H1 (cell line): Measurements from ENCODE around the gene ITGA5. TPM values are rescaled to one million over a fixed set of nuclear protein-coding genes. Genes with fewer than 3 reads are reported as not detected.

Experiments used
- BACH1 ChIP-seq: IDR thresholded peaks from 2 replicates; pipeline ENCODE4 v1.6.1; 2012; ENCODE audit warnings: low read length, improper control_type of control experiment
- CBX5 ChIP-seq: fragments of 300-800, 300-1000 bp; sonication (generic); IDR thresholded peaks from 2 replicates; pipeline ENCODE4 v1.7.1; 2016; ENCODE audit warnings: antibody characterized with exemption, low read length, low read depth
- CEBPB ChIP-seq: IDR thresholded peaks from 2 replicates; pipeline ENCODE4 v1.6.1; 2012; ENCODE audit warnings: low read depth, low read length
- CTBP2 ChIP-seq: IDR thresholded peaks from 2 replicates; pipeline ENCODE4 v1.7.0; 2011; ENCODE audit warnings: borderline replicate concordance, mild to moderate bottlenecking, moderate library complexity, mixed read lengths, low read length; ENCODE audit not compliant: insufficient read depth, insufficient read length
- POLR2A ChIP-seq, 2 experiments: IDR thresholded peaks; 1 replicate in 1 of 2; 2 replicates in 1 of 2; pipeline ENCODE4 v1.6.1; 2011; ENCODE audit warnings: low read depth in 2 of 2, low read length in 2 of 2, mild to moderate bottlenecking in 2 of 2; ENCODE audit errors: control extremely low read depth in 1 of 2
- RBBP5 ChIP-seq: IDR thresholded peaks from 2 replicates; pipeline ENCODE4 v1.7.1; 2012; ENCODE audit warnings: low read depth, mild to moderate bottlenecking, inconsistent platforms, low read length, moderate library complexity, borderline replicate concordance
- RXRA ChIP-seq: IDR thresholded peaks from 2 replicates; pipeline ENCODE4 v1.6.1; 2011; ENCODE audit warnings: low read depth, mild to moderate bottlenecking, low read length, moderate library complexity; ENCODE audit not compliant: insufficient read depth
- polyA plus RNA-seq, 7 experiments: library from polyadenylated mRNA; depleted of rRNA in 3 of 7; stranded (reverse) in 5 of 7; unstranded in 2 of 7; fragments of >200 nt in 5 of 7; fragments of 200-250 nt in 2 of 7; gene quantifications; 1 replicate in 5 of 7; 2 replicates in 1 of 7; 4 replicates in 1 of 7; pipeline versions ENCODE4 v1.2.1 to v1.2.3, GENCODE V29; 2011 to 2013; ENCODE audit warnings: missing spikeins in 2 of 7, mixed read lengths in 2 of 7
- total RNA-seq: library from RNA; stranded (reverse); fragmentation: NEBNext Ultra II Directional; extraction: Animal tissue kit (Norgen Biotek cat#: 25700); gene quantifications from 2 replicates; pipeline ENCODE4 v1.2.1, GENCODE V29; 2021

ITGA5 gene
- total and polyA plus RNA-seq, 2 of the 8 experiments (the other 6 are each of a cell fraction or from before 2014, with no cell fraction given) = 11.6 to 19.4 TPM

- TF ChIP-seq RBBP5 = no peak
- no peak for TF ChIP-seq POLR2A (IDR thresholded peaks at IDR 0.05; ENCODE audit: control extremely low read depth in 1 of 2, low read depth in 2 of 2, low read length in 2 of 2)
- no peak for TF ChIP-seq CEBPB
- no peak for TF ChIP-seq RXRA
- no peak for TF ChIP-seq BACH1
- TF ChIP-seq CTBP2 = no peak
- no peak for TF ChIP-seq CBX5
These were observed 32.0 kb downstream of the ITGA5 start (continued) for GRCh38 chr12:54387114-54387467.
